HG03280 (cell line): ENCODE results near the gene CACNA2D2.

Experiments
- ATAC-seq: cut with Tn5 transposase; IDR thresholded peaks from one replicate; pipeline ENCODE4 v1.9.1; 2021; ENCODE audit warnings: mild to moderate bottlenecking, moderate library complexity; ENCODE audit not compliant: unreplicated experiment

CACNA2D2 gene

DNA sequence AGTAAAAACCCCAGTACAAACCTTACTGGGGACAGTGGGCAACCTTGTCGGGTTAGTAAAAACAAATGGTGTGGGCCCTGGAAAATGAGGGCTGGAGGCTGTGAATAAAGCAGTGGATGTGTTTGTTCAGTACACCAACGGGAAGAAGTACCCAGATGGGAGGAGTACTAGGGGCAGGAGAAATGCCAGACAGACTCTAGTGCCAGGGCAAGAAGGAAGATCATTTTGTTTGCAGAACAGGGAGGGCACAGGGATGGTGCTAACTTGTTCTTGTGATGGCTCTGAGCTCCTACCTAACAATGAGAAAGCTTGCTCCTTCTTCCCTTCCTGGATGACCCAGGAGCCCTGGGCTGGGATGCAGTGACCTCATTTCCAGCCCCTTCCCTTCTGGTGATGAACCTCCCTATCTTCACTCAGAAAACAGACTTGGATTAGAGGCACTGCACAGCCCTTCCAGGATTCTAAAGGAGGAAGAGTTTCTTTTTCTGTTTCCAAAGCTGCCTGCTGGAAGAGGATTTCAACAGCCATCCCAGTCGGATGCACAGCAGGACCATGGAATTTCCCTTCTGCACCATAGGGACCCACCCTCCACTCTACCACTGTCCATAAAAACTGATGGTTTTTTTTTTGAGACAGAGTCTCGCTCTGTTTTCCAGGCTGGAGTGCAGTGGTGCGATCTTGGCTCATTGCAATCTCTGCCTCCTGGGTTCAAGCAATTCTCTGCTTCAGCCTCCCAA lies 168.9 kb downstream of the CACNA2D2 start:
- no peak for ATAC-seq

DNA sequence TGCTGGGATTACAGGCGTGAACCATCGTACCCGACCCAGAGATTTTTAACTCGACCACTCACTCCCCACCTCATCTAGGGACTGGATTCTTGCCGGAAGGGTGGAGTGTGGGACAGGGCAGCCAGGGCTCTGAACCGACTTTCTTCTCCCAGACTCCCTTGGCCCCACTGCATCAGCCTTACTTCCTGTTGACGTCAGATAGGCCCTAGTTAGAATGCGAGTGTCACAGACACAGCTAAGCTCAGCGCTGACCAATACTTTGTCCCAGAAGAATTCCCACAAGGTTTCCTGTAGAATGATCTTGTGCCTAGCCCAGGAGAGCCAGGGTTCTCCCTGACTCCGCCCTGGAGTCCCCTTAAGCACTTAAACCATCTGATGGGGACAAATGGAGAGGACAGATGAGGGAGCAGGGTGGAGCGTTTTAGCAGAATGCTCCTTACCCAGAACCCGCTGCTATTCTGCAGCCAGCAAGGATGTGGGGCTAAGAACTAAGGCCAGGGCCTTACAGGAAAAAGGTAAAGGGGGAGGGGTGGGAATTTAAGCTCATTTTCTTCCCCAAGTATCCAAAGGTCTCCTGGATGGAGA lies 169.6 kb downstream of the CACNA2D2 start:
- no peak for ATAC-seq

DNA sequence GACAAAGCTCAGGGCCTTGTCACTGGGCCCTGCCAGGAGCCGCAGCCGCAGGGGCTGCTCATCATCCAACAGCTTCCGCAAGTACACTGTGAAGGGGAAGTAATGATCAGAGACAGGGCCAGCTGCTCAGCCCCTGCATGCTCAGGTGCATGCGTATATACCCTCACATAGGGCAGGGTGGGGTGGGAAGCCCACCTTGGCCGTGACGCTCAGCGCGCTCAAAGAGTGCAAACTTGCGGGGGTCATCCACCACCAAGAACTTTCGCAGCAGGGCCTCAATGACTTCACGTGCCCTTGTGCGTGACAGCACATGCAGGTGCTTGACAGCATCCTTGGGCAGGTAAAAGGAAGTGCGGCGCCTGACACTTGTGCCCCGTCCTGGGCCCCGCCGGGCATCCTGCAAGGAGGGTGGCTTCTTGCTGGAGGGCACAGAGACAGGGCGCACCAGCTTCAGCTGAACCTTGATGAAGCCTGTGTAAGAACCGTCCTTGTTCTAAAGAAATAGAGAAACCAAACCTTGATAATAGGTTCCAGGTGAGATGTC lies 172.0 kb downstream of the CACNA2D2 start:
- ATAC-seq = no peak

DNA sequence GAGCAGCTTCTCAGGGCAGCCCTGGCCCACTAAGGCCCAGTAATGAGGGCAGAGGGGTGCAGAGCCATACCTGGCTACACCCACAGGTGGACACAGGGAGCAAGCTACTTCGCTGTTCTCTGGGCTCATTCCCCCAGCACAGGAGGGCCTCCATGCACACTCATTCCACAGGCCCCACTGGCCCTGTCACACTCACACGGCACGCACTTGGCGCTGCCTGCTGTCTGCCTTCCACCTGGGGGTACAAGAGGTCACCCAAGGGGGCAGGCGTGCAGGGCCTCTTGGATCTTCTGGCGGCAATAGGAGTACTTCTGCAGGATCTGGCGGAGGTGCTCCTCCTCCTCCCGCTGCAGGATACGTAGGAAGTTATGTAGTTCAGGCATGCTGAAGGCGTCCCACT lies 173.1 kb downstream of the CACNA2D2 start:
- no peak for ATAC-seq

DNA sequence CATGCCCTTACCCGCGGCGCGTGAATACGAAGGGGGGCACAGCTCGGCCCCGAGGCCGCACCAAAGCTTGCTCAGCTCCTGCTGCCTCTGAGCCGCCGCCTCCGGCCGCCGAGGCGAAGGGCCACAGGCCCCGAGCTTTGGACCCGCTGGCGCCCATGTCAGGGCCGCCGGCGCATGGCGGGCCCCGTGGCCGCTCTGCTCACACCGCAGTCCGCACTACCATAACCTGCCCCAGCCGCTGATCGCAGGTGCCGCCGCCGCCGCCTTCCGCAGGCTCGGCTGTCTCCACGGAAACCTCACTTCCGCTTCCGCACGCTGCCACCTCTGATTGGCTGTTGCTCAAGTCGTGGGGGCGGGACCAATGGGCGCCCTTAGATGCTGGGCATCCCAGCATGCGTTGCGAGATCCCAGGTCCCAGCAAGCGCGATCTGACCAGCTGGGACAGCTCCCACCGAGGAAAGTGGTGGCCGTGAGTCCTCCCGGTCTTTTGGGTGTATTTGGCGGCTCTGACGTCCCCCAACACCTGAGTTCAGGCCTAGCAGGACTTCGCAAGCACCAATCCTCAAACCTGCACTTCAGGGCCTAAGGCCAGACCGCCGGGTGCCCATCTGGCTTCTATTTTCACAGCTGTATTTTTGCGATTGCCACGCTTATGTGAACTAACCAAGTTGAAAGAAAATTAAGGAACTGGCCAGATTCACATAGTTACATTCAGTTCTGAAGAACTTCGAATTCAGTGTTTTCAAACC lies 175.3 kb downstream of the CACNA2D2 start, which contains the start of gene TUSC2:
TUSC2 (minus strand) TSS at position 281 of the 749 bp plus-strand sequence; CDS start at position 157, 124 bp downstream.
- ATAC-seq = peak; percentile 86

DNA sequence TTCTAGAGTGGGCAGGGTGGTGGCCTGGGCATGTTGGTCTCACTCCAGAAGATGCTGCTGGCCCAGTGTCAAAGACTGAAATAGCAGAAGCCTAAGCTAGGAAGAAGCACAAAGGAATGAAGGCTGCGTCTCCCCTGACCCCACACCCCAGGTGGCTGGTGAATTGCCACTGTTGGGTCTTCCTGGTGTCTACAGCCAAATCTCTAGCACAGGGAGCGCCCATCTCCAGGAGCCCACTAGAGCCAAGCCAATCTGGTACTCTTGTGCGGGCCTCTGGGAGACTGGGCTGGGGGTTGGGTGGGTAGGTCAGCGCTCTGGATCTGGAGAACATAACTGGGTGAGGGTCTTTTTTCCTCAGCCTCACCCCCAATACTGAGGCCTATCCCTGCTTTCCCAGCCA lies 176.3 kb downstream of the CACNA2D2 start:
- no peak for ATAC-seq

DNA sequence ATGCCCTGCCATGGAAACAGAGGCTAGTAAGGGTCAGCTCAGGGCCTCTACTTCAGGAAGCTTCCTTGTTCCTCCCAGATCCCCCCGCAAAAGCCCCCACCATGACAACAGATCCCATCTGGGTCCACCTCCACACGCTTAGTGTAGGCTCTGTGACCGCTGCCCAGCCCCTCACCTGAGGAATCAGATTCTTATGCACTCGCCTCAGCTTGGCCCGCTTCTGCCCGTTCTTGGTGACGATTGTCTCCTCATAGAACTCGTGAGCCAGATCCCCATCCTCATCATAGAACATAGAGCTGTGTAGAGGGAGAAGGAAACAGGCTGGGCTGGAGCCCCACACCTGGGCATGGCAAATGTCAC lies 177.3 kb downstream of the CACNA2D2 start:
- no peak for ATAC-seq

DNA sequence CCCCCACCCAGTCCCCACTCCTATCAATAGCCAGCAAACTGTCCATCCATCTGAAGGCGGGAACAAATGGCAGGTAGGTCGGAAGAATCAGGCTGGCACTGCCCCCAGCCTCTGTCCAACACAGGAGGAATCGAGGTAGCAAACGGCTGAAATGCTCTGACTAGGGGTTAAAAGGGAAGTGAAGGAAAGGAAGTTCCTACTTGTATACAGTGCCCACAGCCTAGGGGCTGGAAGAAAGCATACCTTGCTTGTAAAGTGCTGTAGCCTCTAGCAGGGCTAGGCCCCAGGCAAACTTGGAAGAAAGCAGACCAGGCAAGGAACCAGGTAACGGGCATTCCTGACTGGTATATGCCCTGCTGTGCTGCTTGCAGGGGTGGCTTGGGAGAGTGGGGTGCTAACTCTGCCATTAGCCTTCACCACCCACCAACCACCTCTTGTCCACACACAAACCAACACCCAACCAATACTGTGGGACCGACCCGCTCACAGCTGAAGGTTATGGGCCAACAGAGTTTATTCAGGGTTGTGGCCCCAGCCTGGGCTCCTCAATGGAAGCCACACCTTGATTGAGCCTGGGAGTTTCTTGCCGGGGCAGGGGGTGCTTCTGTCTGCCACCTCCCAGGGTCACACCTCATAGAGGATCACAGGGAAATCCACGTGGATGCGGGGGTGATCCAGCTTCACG lies 177.8 kb downstream of the CACNA2D2 start:
- ATAC-seq = no peak

DNA sequence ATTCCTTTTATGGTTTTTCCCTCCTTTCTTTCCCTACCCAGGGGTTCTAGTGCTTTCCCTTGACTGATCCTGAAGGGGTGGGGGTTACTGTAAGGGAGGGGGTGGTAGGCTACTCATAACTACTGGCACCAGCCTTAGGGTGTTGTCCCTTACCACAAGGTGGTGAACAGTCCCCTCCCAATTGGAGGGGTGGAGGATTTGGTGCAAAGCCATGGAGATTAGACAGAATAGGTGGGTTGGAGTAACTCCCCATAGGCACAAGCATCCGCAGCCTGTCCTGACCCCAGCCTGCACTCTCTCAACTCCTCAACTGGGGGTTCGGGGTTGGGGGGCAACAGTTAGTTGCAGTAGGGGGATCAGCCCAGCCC lies 178.3 kb downstream of the CACNA2D2 start:
- no peak for ATAC-seq

DNA sequence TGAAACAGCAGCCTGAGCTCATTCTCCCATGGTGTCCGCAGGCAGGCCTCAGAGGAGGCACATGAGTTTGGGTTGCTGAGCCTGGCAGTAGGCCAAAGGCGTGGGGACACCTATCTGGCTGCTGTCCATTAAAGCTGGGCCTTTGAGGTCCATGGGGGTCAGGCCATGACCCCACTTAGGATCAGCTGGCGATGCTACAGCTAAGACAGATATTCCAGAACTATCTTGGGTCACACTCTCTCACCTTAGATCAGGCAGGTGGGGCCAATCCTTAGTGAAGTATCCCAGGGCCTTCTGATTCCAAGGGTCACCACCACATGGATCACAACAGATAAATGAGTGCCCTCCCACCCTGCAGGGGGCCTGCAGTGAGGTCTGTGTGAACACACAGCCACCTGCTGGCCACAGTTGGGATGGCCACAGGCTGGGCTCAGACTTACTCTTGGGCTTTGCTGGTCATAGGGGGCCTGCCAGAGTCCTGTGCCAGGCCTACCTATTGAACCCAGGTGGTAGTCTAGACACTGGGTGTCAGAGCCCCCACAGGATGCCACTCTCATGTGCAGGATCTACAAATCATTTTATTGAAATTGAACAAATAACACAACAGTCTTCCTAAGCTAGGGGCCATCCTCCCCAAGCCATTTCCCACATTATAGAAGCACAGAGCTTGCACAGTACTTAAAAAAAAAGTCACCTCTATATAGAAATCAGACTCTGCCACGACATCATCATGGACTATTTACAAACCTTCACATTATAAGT lies 178.9 kb downstream of the CACNA2D2 start:
- ATAC-seq = no peak

DNA sequence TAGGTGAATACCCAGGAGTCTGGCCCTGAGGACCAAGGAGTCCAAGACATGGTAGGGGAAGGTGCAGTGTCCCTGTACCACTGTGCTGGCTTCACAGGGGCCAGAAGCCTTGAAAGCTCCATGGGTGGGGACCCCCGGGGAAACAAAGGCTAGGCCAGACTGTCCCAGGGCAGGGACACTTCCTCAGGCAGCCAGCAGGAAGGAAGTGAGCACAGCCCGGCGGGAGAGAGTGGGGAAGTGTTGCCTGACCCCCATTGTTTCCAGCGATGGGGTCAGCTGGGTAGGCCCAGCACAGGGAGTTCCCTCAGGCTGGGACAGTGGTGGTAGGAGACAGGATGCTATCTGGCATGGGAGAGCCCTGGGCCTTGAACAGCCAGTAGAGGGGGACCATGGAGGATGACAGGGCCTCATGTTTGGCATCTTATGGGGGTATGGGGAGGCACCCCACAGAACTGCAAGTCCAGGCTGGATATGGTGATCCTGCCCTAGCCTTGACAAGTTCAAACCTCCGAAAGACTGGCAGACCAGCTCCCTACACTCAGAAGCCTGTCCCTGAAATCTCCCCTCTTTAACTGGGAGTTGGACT lies 179.7 kb downstream of the CACNA2D2 start:
- ATAC-seq = no peak

DNA sequence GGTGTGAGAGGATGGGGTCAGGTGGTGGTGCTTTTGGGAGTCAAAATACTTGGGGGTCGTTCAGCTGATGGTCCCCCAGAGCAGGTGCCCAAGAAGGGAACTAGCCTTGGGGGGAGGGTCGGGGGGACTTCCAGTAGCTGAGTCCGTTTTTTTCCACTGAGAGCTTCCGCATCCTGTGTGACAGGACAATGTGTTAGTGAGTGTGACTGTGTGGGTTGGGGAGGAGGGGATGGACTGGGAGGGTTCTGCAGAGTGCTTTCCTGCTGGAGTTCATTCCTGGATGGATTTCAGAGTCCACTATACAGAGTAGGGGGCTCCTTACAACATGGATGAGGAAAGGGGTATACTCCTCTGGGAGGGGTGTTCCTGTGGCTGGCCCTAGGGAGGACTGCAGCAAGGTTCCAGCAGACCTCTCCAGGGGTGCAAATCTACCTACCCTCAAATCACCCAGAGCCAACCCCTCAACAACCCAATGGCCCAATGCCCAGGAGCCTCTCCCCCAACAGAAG lies 180.3 kb downstream of the CACNA2D2 start:
- ATAC-seq = no peak

DNA sequence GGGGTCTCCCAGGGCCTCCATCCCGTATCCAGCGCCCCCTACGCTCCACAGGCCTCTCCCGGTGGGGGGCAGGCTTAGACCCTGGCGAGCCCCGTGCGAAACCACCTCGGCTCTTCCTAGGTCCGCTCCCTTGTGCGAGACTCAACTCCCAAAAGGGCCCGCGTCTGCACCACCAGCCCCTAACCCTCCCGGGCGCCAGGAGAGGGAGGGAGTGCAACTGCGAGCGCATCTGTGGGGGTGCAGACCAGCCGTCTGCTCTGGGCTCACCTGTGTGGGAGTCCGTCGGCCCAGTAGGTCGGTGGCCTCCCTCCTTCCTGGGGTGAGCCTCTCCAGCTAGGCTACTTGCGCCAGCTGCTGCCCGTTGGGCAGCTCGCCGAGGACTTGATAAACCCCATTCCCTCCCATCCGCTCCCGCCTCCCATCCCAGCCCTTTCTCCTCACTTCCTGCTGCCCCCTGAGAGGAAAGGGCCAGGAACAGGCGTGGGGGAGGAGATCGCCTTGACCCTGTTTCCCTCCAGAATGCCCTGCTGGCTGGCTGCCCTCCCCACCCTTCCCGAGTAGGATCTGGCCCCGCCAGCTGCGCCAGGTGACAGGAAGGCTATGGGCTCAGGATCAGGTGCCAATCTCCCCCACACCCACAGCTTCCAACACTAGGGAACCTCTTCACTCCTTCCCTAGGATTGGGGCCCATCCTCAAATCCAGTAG lies 180.9 kb downstream of the CACNA2D2 start, which contains the start of gene HYAL2:
HYAL2 (minus strand) TSS at position 360 of the 706 bp plus-strand sequence. CDS start 2,256 bp downstream, outside the sequence.
- no peak for ATAC-seq

DNA sequence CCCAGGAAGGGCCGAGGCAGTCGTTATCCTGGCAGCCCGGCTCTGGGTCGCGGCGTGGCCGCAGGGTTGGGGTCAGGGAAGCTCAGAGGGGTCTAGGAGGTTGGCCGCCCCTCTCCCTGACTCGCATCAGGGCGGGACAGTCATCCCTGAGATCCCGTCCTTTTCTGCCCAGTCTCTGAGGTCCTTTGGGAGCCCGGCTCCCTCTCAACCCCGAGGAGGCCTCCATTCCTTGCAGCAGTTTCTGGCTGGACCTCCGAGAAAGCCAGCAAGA lies 181.4 kb downstream of the CACNA2D2 start:
- ATAC-seq = no peak

DNA sequence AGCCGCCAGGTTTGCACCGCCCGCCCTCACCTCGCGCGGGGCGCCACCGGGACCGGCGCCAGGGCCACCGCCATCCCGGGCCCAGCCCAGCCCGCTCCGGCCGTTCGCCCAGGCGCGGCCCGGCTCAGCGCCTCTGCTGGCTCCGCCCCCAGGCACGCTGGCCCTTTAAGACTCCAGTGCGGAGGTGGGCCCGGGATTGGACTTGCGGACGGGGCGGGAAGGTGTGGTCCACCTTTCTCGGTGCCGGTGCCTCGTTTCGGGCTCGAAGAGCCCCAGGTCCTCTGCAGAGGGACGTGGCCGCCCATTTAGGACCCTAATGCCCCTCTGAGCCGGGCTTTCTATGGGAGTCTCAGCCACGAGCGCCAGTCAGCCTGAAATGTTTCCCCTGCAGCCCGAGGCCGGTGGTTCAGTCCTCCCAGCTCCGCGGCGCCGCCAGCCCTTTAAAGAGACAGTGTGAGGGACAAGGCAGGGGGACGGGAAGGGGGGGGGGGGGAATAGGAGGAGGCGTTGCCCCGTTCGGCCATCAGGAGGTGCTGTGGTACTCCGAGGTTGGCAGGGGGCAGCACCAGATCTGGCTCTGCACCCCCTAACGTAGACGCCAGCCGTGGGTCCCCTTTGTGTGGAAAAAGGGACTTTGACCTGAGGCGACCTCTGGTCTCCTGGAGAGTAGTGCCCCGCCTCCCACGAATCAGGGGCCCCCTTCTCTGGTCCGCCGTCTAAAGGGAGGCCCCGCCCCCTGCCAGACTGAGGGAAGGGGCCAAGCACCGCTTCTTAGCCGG lies 181.9 kb downstream of the CACNA2D2 start:
- ATAC-seq = peak; percentile 74

DNA sequence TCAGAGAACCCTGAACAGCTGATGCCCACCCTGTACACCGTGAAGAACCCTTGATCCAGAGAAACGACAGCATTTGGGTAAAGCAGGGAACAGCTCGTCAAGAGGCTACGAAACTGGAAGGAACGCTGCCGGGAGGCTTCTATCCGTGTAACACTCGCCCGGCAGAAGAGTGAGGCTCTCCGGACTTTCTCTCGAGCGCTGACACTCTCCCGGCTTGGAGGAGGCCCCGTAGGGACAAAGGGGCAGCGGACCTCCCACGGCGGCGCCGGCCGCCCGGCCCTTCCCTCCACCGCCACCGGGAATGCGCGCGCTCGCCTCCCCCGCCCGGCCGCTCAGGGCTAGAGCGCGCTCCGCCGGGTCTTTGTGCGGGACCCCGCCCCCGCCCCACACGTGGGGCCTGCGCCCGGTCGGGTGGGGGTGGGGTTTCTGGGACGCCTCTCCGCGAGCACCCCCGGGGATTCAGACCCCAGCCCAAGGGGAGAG lies 182.5 kb downstream of the CACNA2D2 start:
- peak; percentile 49 for ATAC-seq

DNA sequence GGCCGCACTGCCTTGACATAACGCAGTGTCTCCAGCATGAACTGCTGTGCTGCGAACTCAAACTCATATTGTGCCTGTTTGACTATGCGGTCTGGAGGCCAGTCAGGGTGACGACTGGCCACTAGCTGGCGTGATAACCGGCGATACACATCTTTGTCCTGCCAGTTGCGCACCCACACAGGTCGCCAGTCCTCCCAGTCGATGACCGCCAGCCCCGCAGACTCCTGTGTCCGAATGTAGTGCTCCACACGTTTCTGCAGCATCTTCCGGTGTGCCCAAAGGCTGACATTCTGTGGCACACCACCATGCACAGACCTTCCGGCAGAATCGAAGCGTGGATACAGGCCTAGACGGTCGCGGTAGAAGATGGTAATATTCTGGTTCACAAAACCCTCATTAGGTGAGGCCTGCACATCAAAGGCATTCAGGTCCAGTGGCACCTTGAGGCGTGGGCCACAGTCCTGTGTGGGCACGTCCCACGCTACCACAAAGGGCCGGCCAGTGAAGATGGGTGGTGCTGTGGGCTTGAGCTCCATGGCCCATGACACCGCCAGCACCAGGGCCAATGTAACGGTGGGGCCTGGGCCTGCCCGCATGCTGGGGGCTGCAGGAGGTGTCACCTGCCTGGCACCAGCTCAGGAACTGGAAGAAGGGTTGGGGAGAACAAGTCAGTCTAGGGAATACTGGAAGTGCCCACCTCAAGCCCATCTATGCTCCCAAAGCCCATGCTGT lies 183.4 kb downstream of the CACNA2D2 start:
- ATAC-seq = no peak
